ENCODE data around the gene FAM180A.
A peak's percentile ranks its signal among the peaks of the same experiment; 100 is the strongest.

Gene FAM180A

GRCh38 chr7:135771961-135772638, 23.5 kb upstream of the FAM180A start:
- DNase-seq (ENCODE audit: low spot score): no peak

GRCh38 chr7:135771051-135771450, 22.4 kb upstream of the FAM180A start:
- DNase-seq (ENCODE audit: low spot score): no peak

GRCh38 chr7:135770139-135770710, 21.6 kb upstream of the FAM180A start:
- DNase-seq (ENCODE audit: low spot score): no peak

- DNase-seq (ENCODE audit: low spot score): peak; percentile 16
These were observed 20.6 kb upstream of the FAM180A start for GRCh38 chr7:135769005-135769802.

- no peak for DNase-seq (ENCODE audit: low spot score)
These were observed 19.9 kb upstream of the FAM180A start for GRCh38 chr7:135768467-135768866.

- DNase-seq (ENCODE audit: low spot score): no peak
These were observed 19.5 kb upstream of the FAM180A start for GRCh38 chr7:135768064-135768463.

- no peak for DNase-seq (ENCODE audit: low spot score)
These were observed 14.6 kb upstream of the FAM180A start for GRCh38 chr7:135763261-135763660.

- DNase-seq (ENCODE audit: low spot score): no peak
These were observed 13.3 kb upstream of the FAM180A start for GRCh38 chr7:135761751-135762488.

- DNase-seq (ENCODE audit: low spot score): no peak
These were observed 10.9 kb upstream of the FAM180A start for GRCh38 chr7:135759532-135759931.

- DNase-seq (ENCODE audit: low spot score): no peak
These were observed 9.9 kb upstream of the FAM180A start for GRCh38 chr7:135758531-135758932.

GRCh38 chr7:135757719-135758411, 9.3 kb upstream of the FAM180A start:
- no peak for DNase-seq (ENCODE audit: low spot score)

GRCh38 chr7:135756191-135756590, 7.6 kb upstream of the FAM180A start:
- DNase-seq (ENCODE audit: low spot score): no peak

- no peak for DNase-seq (ENCODE audit: low spot score)
These were observed 6.7 kb upstream of the FAM180A start for GRCh38 chr7:135755351-135755753.

- no peak for DNase-seq (ENCODE audit: low spot score)
These were observed 5.2 kb upstream of the FAM180A start for GRCh38 chr7:135753616-135754413.

GRCh38 chr7:135747366-135747765, 1.2 kb downstream of the FAM180A start:
- DNase-seq (ENCODE audit: low spot score): no peak

- no peak for DNase-seq (ENCODE audit: low spot score)
These were observed 2.8 kb downstream of the FAM180A start for GRCh38 chr7:135745703-135746312.

GRCh38 chr7:135744938-135745702, 3.5 kb downstream of the FAM180A start:
- no peak for DNase-seq (ENCODE audit: low spot score)

GRCh38 chr7:135743907-135744731, 4.5 kb downstream of the FAM180A start:
- no peak for DNase-seq (ENCODE audit: low spot score)

GRCh38 chr7:135742371-135742770, 6.2 kb downstream of the FAM180A start:
- DNase-seq (ENCODE audit: low spot score): no peak
